GM23338 (cell line): Measurements from ENCODE around the gene OLFM1. TPM values are rescaled to one million over a fixed set of nuclear protein-coding genes. Genes with fewer than 3 reads are reported as not detected.

Source experiments
- ATAC-seq: fragments of 200-7000 bp; cut with Tn5 transposase; 3 replicates; pipeline ENCODE4 v1.9.1; 2020
- DNase-seq: peaks from one replicate; pipeline ENCODE4 v3.0.0-alpha.2; 2015; ENCODE audit warnings: low spot score
- H2AFZ ChIP-seq: fragments of 200-600 bp; sonication (generic); 2 replicates; pipeline ENCODE4 v1.8.0; 2016; ENCODE audit warnings: antibody characterized with exemption, mild to moderate bottlenecking, moderate library complexity
- H3F3A ChIP-seq: fragments of 200-600 bp; sonication (generic); replicated peaks from 2 replicates; pipeline ENCODE4 v1.8.0; 2017; ENCODE audit warnings: antibody characterized with exemption, mixed run types, low read depth
- H3K27ac ChIP-seq: fragments of 200-600 bp; sonication (generic); 2 replicates; pipeline ENCODE4 v1.6.1; 2016; ENCODE audit warnings: low read depth
- H3K27me3 ChIP-seq: fragments of 200-600 bp; sonication (generic); 2 replicates; pipeline ENCODE4 v1.8.0; 2016; ENCODE audit warnings: mild to moderate bottlenecking, mixed run types, moderate library complexity; ENCODE audit not compliant: insufficient read depth
- H3K36me3 ChIP-seq: fragments of 200-600 bp; sonication (generic); 2 replicates; pipeline ENCODE4 v1.8.0; 2016; ENCODE audit warnings: mild to moderate bottlenecking; ENCODE audit not compliant: insufficient read depth
- H3K4me1 ChIP-seq: fragments of 200-600 bp; sonication (generic); 2 replicates; pipeline ENCODE4 v1.8.0; 2016; ENCODE audit warnings: mild to moderate bottlenecking, moderate library complexity; ENCODE audit not compliant: insufficient read depth
- H3K4me2 ChIP-seq: fragments of 200-600 bp; sonication (generic); 2 replicates; pipeline ENCODE4 v1.7.1; 2017; ENCODE audit warnings: mixed run types
- H3K4me3 ChIP-seq: fragments of 200-600 bp; sonication (generic); 2 replicates; pipeline ENCODE4 v1.6.1; 2016; ENCODE audit warnings: mixed run types
- H3K79me2 ChIP-seq: fragments of 200-600 bp; sonication (generic); replicated peaks from 2 replicates; pipeline ENCODE4 v1.8.0; 2017; ENCODE audit warnings: mild to moderate bottlenecking; ENCODE audit not compliant: insufficient read depth
- H3K9me2 ChIP-seq: fragments of 200-600 bp; sonication (generic); 2 replicates; pipeline ENCODE4 v1.8.0; 2017; ENCODE audit not compliant: insufficient read depth
- H4K20me1 ChIP-seq: fragments of 200-600 bp; sonication (generic); replicated peaks from 2 replicates; pipeline ENCODE4 v1.8.0; 2017; ENCODE audit warnings: mild to moderate bottlenecking; ENCODE audit not compliant: insufficient read depth
- H3K27ac Mint-ChIP-seq: 2 replicates; pipeline ENCODE4 v1.8.0; 2020; ENCODE audit warnings: inconsistent platforms, mild to moderate bottlenecking, moderate library complexity, mixed read lengths
- H3K27me3 Mint-ChIP-seq: 3 replicates; pipeline ENCODE4 v1.8.0; 2022; ENCODE audit warnings: low read depth, mild to moderate bottlenecking, moderate library complexity, mixed read lengths, inconsistent platforms; ENCODE audit not compliant: insufficient read depth, poor library complexity
- H3K36me3 Mint-ChIP-seq: 3 replicates; pipeline ENCODE4 v1.8.0; 2021; ENCODE audit warnings: low read depth, mild to moderate bottlenecking, inconsistent platforms, moderate library complexity, mixed read lengths
- H3K4me1 Mint-ChIP-seq: 3 replicates; pipeline ENCODE4 v1.8.0; 2020; ENCODE audit warnings: mild to moderate bottlenecking, inconsistent platforms, mixed read lengths
- H3K4me3 Mint-ChIP-seq: 3 replicates; pipeline ENCODE4 v1.8.0; 2021; ENCODE audit warnings: moderate library complexity, mild to moderate bottlenecking, inconsistent platforms, mixed read lengths
- H3K9me3 Mint-ChIP-seq: 3 replicates; pipeline ENCODE4 v1.8.0; 2020; ENCODE audit warnings: moderate library complexity, mild to moderate bottlenecking, inconsistent platforms, mixed read lengths
- CREB1 ChIP-seq: fragments of 250-450 bp; sonication (Bioruptor Pico); IDR thresholded peaks from 2 replicates; pipeline ENCODE4 v1.5.0; 2020; ENCODE audit warnings: low read depth, mild to moderate bottlenecking, moderate library complexity
- EZH2 ChIP-seq: fragments of 200-600 bp; sonication (generic); IDR thresholded peaks from one replicate; pipeline ENCODE4 v1.8.0; 2017; ENCODE audit warnings: antibody characterized with exemption, mild to moderate bottlenecking, low read depth; ENCODE audit not compliant: unreplicated experiment
- NANOG ChIP-seq: IDR thresholded peaks from 2 replicates; pipeline ENCODE4 v1.6.1; 2016; ENCODE audit warnings: antibody characterized with exemption, borderline replicate concordance
- POLR2AphosphoS5 ChIP-seq: IDR thresholded peaks from 2 replicates; pipeline ENCODE4 v1.6.1; 2016; ENCODE audit warnings: antibody characterized with exemption, low read depth
- REST ChIP-seq: IDR thresholded peaks from one replicate; pipeline ENCODE4 v1.6.1; 2018; ENCODE audit warnings: antibody characterized with exemption; ENCODE audit not compliant: unreplicated experiment
- ZNF331 ChIP-seq: fragments of 250-450 bp; sonication (Bioruptor Pico); IDR thresholded peaks from 2 replicates; pipeline ENCODE4 v1.5.0; 2020; ENCODE audit warnings: low read depth, mild to moderate bottlenecking, moderate library complexity
- ZNF462 ChIP-seq: fragments of 250-450 bp; sonication (Bioruptor Pico); IDR thresholded peaks from 2 replicates; pipeline ENCODE4 v1.5.0; 2020; ENCODE audit warnings: mild to moderate bottlenecking, moderate library complexity
- polyA plus RNA-seq: library from polyadenylated mRNA; unstranded; fragments of >200 nt; fragmentation: Nextera tagmentation; extraction: Ambion mirVana; gene quantifications from 2 replicates; pipeline ENCODE4 v1.2.1, GENCODE V29; 2016
- total RNA-seq: library from RNA; depleted of rRNA; stranded (reverse); fragments of >200 nt; shearing (Covaris generic); gene quantifications from 2 replicates; pipeline ENCODE4 v1.2.3, GENCODE V29; 2014

Gene OLFM1
- total and polyA plus RNA-seq, 2 experiments from 2014 or later, result 20.6 to 40.1 TPM

- TF ChIP-seq ZNF462 (no peak), CREB1 (CRISPR knock-in tag) (no peak), ZNF331 (CRISPR knock-in tag) (no peak), POLR2AphosphoS5 (no peak)
These were observed 14.0 kb downstream of the OLFM1 start (continued) for GRCh38 chr9:135101486-135101885.

- Histone ChIP-seq H3K36me3 (peaks cover 5% of the 10 kb centered on the region; the same call in 1 of the 2 replicates), H3K27me3 (no peaks in the 10 kb centered on the region), H3K9me2 (no peaks in the 10 kb centered on the region), H3K4me3 (no peak overlapping the region), H3K27ac (no peak overlapping the region), H3F3A (no peaks in the 10 kb centered on the region; the same call in 1 of the 2 replicates), H2AFZ (no peak overlapping the region), H4K20me1 (peaks cover 7% of the 10 kb centered on the region; the same call in 1 of the 2 replicates), H3K79me2 (no peaks in the 10 kb centered on the region), H3K4me2 (no peak overlapping the region), H3K4me1 (no peaks in the 10 kb centered on the region)
- no peaks in the 10 kb centered on the region for H3K9me3 Mint-ChIP-seq
- H3K27me3 Mint-ChIP-seq, result peaks cover 4% of the 10 kb centered on the region
- ATAC-seq (no peak), DNase-seq (no peak)
- H3K4me3 Mint-ChIP-seq, result no peak overlapping the region
- H3K4me1 Mint-ChIP-seq, result peaks cover 5% of the 10 kb centered on the region; the same call in 2 of the 3 replicates
- H3K36me3 Mint-ChIP-seq, result peaks cover 24% of the 10 kb centered on the region
- H3K27ac Mint-ChIP-seq, result no peak overlapping the region
- TF ChIP-seq EZH2 (no peak), REST (no peak), NANOG (no peak)
These were observed 14.5 kb downstream of the OLFM1 start for GRCh38 chr9:135101926-135102325.
